GM10266 (cell line): ENCODE results near the gene RGS10.

Experiments
- DNase-seq: peaks from one replicate; pipeline ENCODE4 v3.0.0; 2012; ENCODE audit errors: extremely low spot score
- CTCF ChIP-seq: IDR thresholded peaks from 2 replicates; pipeline ENCODE4 v1.5.1; 2012; ENCODE audit warnings: mild to moderate bottlenecking, low read depth; ENCODE audit not compliant: control insufficient read depth, insufficient read depth; ENCODE audit errors: missing control alignments

Gene RGS10

GRCh38 chr10:119504651-119505050, 37.9 kb downstream of the RGS10 start:
- TF ChIP-seq CTCF = no peak
- no peak for DNase-seq

GRCh38 chr10:119503821-119504220, 38.7 kb downstream of the RGS10 start:
- TF ChIP-seq CTCF = no peak
- DNase-seq = no peak

- TF ChIP-seq CTCF = no peak
- DNase-seq = no peak
Observed at GRCh38 chr10:119502618-119503155, 39.8 kb downstream of the RGS10 start.

GRCh38 chr10:119502209-119502608, 40.3 kb downstream of the RGS10 start:
- peak; percentile 34 for DNase-seq
- TF ChIP-seq CTCF = no peak

- peak; percentile 30 for DNase-seq
- TF ChIP-seq CTCF = no peak
Observed at GRCh38 chr10:119501690-119502089, 40.8 kb downstream of the RGS10 start.

GRCh38 chr10:119500821-119501220, 41.7 kb downstream of the RGS10 start:
- DNase-seq = no peak
- no peak for TF ChIP-seq CTCF

- no peak for DNase-seq
- no peak for TF ChIP-seq CTCF
Observed at GRCh38 chr10:119500123-119500795, 42.3 kb downstream of the RGS10 start.
